ENCODE results near the gene RAD51B.

RAD51B gene

DNA sequence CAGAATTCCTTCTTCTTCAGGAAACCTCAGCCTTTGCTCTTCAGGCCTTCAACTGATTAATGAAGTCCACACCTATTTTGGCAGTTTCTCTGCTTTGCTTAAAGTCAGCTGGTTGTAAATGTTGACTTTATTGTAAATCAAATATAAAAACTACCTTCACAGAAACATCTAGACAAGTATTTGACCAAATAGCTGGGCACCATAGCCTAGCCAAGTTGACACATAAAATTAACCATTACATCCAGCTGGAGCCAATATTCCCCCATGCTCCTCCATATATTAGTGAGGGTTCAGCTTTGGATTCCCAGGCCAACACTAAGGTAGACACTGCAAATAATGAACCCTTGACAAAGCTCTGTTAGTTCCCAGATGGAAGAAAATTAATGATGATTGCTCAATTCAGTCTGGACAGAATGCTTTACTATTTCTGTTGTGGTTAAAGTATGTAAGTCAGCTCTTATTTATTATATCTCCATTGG, 847.8 kb downstream of the RAD51B start:
- TF ChIP-seq GABPA (IDR thresholded peaks at IDR 0.05; ENCODE audit: low read depth), result no peak
- TF ChIP-seq, protein P1, sequence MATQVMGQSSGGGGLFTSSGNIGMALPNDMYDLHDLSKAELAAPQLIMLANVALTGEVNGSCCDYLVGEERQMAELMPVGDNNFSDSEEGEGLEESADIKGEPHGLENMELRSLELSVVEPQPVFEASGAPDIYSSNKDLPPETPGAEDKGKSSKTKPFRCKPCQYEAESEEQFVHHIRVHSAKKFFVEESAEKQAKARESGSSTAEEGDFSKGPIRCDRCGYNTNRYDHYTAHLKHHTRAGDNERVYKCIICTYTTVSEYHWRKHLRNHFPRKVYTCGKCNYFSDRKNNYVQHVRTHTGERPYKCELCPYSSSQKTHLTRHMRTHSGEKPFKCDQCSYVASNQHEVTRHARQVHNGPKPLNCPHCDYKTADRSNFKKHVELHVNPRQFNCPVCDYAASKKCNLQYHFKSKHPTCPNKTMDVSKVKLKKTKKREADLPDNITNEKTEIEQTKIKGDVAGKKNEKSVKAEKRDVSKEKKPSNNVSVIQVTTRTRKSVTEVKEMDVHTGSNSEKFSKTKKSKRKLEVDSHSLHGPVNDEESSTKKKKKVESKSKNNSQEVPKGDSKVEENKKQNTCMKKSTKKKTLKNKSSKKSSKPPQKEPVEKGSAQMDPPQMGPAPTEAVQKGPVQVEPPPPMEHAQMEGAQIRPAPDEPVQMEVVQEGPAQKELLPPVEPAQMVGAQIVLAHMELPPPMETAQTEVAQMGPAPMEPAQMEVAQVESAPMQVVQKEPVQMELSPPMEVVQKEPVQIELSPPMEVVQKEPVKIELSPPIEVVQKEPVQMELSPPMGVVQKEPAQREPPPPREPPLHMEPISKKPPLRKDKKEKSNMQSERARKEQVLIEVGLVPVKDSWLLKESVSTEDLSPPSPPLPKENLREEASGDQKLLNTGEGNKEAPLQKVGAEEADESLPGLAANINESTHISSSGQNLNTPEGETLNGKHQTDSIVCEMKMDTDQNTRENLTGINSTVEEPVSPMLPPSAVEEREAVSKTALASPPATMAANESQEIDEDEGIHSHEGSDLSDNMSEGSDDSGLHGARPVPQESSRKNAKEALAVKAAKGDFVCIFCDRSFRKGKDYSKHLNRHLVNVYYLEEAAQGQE (IDR thresholded peaks at IDR 0.05; ENCODE audit: insufficient replicate concordance, low read depth), result no peak
- no peak for TF ChIP-seq POLR2AphosphoS5 (IDR thresholded peaks at IDR 0.05; ENCODE audit: low read depth)
- TF ChIP-seq SPI1 (IDR thresholded peaks at IDR 0.05; ENCODE audit: borderline replicate concordance, low read depth), result no peak
- TF ChIP-seq, protein P2, sequence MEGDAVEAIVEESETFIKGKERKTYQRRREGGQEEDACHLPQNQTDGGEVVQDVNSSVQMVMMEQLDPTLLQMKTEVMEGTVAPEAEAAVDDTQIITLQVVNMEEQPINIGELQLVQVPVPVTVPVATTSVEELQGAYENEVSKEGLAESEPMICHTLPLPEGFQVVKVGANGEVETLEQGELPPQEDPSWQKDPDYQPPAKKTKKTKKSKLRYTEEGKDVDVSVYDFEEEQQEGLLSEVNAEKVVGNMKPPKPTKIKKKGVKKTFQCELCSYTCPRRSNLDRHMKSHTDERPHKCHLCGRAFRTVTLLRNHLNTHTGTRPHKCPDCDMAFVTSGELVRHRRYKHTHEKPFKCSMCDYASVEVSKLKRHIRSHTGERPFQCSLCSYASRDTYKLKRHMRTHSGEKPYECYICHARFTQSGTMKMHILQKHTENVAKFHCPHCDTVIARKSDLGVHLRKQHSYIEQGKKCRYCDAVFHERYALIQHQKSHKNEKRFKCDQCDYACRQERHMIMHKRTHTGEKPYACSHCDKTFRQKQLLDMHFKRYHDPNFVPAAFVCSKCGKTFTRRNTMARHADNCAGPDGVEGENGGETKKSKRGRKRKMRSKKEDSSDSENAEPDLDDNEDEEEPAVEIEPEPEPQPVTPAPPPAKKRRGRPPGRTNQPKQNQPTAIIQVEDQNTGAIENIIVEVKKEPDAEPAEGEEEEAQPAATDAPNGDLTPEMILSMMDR (IDR thresholded peaks at IDR 0.05; ENCODE audit: insufficient read depth, low read length), result no peak
- Histone ChIP-seq H3K4me3 (replicated peaks; ENCODE audit: insufficient read depth, low read length) (no peak overlapping the region), H3K27me3 (ENCODE audit: insufficient read depth, poor library complexity, severe bottlenecking) (no peaks in the 10 kb centered on the region), H3K27ac (replicated peaks) (no peak overlapping the region)
- DNase-seq (ENCODE audit: low read depth in 1 of 2, low spot score in 1 of 2), result no peak

DNA sequence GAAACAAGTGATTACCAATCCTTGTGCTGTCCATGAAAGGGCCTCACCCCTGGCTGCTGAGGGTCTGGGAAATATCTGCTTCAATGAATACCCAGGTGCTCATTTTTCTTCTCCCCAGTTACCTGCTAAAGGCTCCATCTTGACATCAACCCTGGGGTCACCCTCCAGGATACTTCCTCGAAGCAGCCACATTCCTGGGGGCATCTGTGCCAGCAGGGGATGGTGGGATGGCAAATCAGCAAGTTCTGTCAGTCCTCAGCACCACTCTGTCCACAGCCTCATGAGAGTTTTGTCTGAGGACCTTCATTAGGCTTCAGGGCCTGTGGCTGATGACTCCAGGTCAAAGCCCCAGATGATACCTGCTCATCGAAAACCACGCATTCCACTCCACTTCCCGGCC, 848.4 kb downstream of the RAD51B start:
- Histone ChIP-seq H3K27ac (replicated peaks) (no peak overlapping the region), H3K27me3 (ENCODE audit: insufficient read depth, poor library complexity, severe bottlenecking) (no peaks in the 10 kb centered on the region), H3K4me3 (replicated peaks; ENCODE audit: insufficient read depth, low read length) (no peak overlapping the region)
- TF ChIP-seq POLR2AphosphoS5 (IDR thresholded peaks at IDR 0.05; ENCODE audit: low read depth) (no peak), SPI1 (IDR thresholded peaks at IDR 0.05; ENCODE audit: borderline replicate concordance, low read depth) (no peak), GABPA (IDR thresholded peaks at IDR 0.05; ENCODE audit: low read depth) (no peak)
- TF ChIP-seq, protein P2 (IDR thresholded peaks at IDR 0.05; ENCODE audit: insufficient read depth, low read length), result no peak
- TF ChIP-seq, protein P1 (IDR thresholded peaks at IDR 0.05; ENCODE audit: insufficient replicate concordance, low read depth), result no peak
- no peak for DNase-seq (ENCODE audit: low read depth in 1 of 2, low spot score in 1 of 2)

DNA sequence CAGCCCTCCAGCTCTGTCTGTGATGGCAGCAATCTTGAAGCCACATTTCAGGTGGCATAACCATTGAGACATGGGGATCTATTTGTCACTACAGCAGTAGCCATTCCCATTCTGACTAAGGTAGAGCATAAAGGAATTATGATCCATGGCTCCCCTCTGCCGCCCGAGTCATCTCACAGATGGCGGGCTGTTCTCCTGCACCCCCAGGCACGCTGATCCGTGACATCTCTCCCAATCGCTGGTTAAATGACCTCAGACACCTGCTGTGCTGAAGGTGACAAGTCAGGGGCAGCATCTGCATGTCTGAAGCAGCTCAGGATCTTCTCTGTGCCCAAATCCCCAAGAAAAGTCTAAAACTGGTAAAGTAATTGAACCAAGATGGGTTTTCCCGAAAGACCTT, 849.0 kb downstream of the RAD51B start:
- H3K27me3 ChIP-seq (ENCODE audit: insufficient read depth, poor library complexity, severe bottlenecking), result no peaks in the 10 kb centered on the region
- H3K4me3 ChIP-seq (replicated peaks; ENCODE audit: insufficient read depth, low read length), result no peak overlapping the region
- no peak overlapping the region for H3K27ac ChIP-seq (replicated peaks)
- TF ChIP-seq GABPA (IDR thresholded peaks at IDR 0.05; ENCODE audit: low read depth), result no peak
- no peak for TF ChIP-seq POLR2AphosphoS5 (IDR thresholded peaks at IDR 0.05; ENCODE audit: low read depth)
- TF ChIP-seq, protein P2 (IDR thresholded peaks at IDR 0.05; ENCODE audit: insufficient read depth, low read length), result no peak
- TF ChIP-seq, protein P1 (IDR thresholded peaks at IDR 0.05; ENCODE audit: insufficient replicate concordance, low read depth), result no peak
- TF ChIP-seq SPI1 (IDR thresholded peaks at IDR 0.05; ENCODE audit: borderline replicate concordance, low read depth), result no peak
- DNase-seq (ENCODE audit: low read depth in 1 of 2, low spot score in 1 of 2), result no peak

All from HL-60 (cell line).